NOMO-1 (cell line): ENCODE measurements around the gene ZNF70.

ENCODE experiments used
- DNase-seq, 2 experiments: peaks; one replicate each; lab custom pipeline; 2025; ENCODE audit not compliant: unreplicated experiment in 2 of 2; lab: John Stamatoyannopoulos, UW

Gene ZNF70

GRCh38 chr22:23750714-23751440 is at the start of gene ZNF70:
TSS of gene ZNF70 (minus strand) at chr22:23751112. CDS start at chr22:23745140, 5,972 bp downstream.
- DNase-seq: peak; percentile 65 to 81

- no peak for DNase-seq
These were observed 45.5 kb upstream of the ZNF70 start for GRCh38 chr22:23796461-23796860.

- no peak for DNase-seq
These were observed 42.4 kb upstream of the ZNF70 start for GRCh38 chr22:23793326-23793725.

GRCh38 chr22:23791738-23792645 is 41.1 kb upstream of the ZNF70 start:
- no peak for DNase-seq

- DNase-seq: no peak
These were observed 40.2 kb upstream of the ZNF70 start for GRCh38 chr22:23790819-23791737.

- no peak for DNase-seq
These were observed 38.7 kb upstream of the ZNF70 start for GRCh38 chr22:23789638-23790037.

GRCh38 chr22:23789121-23789520 is 38.2 kb upstream of the ZNF70 start:
- no peak for DNase-seq

- DNase-seq: no peak
These were observed 37.0 kb upstream of the ZNF70 start for GRCh38 chr22:23787910-23788309.

- DNase-seq: no peak
These were observed 36.6 kb upstream of the ZNF70 start for GRCh38 chr22:23787600-23787896.

- DNase-seq: peak; percentile 78 to 81
These were observed 36.1 kb upstream of the ZNF70 start, which contains the start of gene SMARCB1 for GRCh38 chr22:23786752-23787599. TSS of gene SMARCB1 (plus strand) at chr22:23786966. CDS start at chr22:23787170, 204 bp downstream.

- DNase-seq: no peak
These were observed 35.4 kb upstream of the ZNF70 start for GRCh38 chr22:23786261-23786710.

- DNase-seq: no peak
These were observed 33.4 kb upstream of the ZNF70 start for GRCh38 chr22:23784215-23784732.

GRCh38 chr22:23783265-23784150 is 32.6 kb upstream of the ZNF70 start:
- no peak for DNase-seq

GRCh38 chr22:23782703-23783102 is 31.8 kb upstream of the ZNF70 start:
- no peak for DNase-seq

GRCh38 chr22:23782252-23782651 is 31.3 kb upstream of the ZNF70 start:
- no peak for DNase-seq

GRCh38 chr22:23781511-23782183 is 30.7 kb upstream of the ZNF70 start:
- DNase-seq: no peak

GRCh38 chr22:23781065-23781464 is 30.2 kb upstream of the ZNF70 start:
- no peak for DNase-seq

- DNase-seq: no peak
These were observed 29.3 kb upstream of the ZNF70 start for GRCh38 chr22:23780146-23780748.
